NCI-H187 (cell line): ENCODE measurements around the gene KAT6B.
"Not testable (repeated sequence)": the region's sequence is repeated elsewhere in the genome, so short reads cannot be mapped to it uniquely, and the experiment has no call there.

Experiments used
- DNase-seq, 2 experiments: peaks; one replicate each; lab custom pipeline; 2025; lab: John Stamatoyannopoulos, UW

The KAT6B gene

DNA sequence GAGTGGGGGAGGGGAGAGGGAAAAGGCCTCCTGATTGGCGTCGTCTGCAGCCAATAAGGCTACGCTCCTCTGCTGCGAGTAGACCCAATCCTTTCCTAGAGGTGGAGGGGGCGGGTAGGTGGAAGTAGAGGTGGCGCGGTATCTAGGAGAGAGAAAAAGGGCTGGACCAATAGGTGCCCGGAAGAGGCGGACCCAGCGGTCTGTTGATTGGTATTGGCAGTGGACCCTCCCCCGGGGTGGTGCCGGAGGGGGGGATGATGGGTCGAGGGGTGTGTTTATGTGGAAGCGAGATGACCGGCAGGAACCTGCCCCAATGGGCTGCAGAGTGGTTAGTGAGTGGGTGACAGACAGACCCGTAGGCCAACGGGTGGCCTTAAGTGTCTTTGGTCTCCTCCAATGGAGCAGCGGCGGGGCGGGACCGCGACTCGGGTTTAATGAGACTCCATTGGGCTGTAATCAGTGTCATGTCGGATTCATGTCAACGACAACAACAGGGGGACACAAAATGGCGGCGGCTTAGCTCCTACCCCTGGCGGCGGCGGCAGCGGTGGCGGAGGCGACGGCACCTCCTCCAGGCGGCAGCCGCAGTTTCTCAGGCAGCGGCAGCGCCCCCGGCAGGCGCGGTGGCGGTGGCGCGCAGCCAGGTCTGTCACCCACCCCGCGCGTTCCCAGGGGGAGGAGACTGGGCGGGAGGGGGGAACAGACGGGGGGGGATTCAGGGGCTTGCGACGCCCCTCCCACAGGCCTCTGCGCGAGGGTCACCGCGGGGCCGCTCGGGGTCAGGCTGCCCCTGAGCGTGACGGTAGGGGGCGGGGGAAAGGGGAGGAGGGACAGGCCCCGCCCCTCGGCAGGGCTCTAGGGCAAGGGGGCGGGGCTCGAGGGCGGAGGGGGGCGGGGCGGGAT, at the start of gene KAT6B:
KAT6B (plus strand) TSS at position 459 of the 903 bp plus-strand sequence. CDS start 16,258 bp downstream, outside the sequence.
- DNase-seq = peak; percentile 97

DNA sequence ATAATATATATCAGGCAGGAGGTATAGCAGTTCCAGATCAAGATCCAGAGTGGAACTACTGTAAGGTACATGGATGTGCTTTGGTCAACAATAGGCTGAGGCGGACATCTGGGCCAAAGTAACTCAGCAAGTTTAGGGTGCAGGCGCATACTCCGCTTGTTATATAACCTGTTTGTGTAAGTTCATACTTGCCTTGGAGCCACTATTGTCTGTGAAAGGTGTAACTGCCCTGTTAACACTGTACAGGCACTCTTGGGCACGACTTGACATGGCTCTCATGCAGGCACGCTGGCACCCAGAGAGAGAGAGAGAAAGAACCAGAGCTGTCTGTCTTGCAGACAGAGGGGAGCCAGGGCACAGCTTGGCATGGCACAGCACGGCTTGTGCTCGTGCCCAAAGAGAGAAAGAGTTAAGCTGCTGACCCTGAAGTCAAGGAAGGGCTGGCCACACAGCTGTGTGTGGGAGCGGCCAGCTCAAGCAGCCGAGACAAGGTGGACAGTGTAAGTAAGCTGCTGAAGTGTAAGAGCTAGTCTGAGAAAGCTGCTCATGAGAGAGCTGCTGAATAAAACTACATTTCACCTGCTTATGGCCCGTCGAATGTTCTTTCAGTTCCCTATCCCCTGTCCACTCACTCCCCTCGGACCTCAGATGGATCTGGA, 47.8 kb upstream of the KAT6B start:
- no peak for DNase-seq

DNA sequence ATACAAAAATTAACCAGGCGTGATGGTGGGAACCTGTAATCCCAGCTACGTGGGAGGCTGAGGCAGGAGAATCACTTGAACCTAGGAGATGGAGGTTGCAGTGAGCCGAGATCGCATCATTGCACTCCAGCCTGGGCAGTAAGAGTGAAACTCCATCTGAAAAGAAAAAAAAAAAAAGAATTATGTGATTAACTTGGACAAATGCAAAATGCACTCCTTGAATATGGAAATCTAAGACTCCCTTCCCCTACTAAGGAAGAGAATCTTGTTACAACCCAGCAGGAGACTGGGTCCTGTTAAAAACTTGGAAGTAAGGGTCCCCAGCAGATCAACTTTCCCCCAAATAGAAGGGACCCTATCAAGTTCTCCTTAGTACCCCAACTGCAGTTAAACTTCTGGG, 44.5 kb upstream of the KAT6B start:
- not testable (repeated sequence) for DNase-seq

DNA sequence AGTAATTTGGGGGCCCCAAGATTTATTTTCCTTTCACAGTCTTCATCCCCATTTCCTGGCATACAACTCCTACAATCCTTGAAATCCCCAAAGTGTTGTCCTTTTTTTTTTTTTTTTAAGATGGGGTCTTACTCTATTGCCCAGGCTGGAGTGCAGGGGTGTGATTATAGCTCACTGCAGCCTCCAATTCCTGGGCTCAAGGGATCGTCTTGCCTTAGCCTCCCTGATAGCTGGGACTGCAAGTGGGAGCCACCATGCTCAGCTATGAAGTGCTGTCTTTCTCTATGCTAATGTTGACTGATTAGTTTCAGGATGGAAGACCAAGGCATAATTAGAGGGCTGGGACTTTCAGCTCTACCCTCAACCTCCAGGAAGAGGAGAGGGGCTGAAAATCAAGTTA, 41.9 kb upstream of the KAT6B start:
- DNase-seq = no peak

DNA sequence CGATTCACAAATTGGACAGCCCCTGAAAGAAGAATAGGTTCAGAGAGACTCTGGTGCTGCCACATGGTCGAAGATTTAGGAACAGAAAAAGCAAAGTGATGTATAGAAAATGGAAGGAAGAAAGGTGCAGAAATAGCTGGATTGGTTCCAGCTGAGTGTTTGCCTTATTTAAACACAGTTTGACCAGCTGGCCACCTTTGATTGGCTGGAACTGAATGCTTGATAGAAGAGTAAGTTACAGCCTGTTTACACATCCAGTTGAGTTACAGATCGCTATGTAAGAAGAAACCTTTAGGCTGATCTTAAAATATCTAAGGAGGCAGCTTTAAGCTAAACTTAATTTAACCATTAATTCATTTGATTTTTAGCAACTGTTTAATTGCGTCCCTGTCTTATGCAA, 40.3 kb upstream of the KAT6B start:
- DNase-seq = no peak

DNA sequence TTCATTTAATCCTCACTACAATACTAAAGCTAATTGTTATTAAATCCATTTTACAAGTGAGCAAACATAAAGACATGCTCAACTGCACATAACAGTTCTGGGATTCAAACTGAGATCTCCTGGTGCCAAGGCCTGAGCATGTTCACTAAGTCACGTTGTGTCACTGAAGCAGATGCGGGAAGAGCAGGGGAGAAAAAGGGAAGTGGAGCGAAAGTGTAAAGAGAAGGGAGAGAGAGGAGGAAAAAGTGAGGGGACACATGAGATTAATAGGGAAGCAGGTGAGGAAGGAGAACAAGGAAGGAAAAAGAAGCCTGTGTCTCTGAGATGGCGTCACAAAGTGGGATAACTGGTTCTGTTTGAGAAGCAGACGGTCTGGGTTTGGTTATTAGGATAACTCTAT, 38.9 kb upstream of the KAT6B start:
- no peak for DNase-seq

DNA sequence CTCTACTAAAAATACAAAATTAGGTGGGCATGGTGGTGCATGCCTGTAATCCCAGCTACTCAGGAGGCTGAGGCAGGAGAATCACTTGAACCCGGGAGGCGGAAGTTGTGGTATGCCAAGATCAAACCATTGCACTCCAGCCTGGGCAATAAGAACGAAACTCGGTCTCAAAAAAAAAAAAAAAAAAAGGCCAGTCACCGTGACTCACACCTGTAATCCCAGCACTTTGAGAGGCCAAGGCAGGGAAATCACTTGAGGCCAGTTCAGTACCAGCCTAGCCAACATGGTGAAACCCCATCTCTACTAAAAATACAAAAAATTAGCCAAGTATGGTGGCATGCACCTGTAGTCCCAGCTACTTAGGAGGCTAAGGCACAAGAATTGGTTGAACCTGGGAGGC, 34.4 kb upstream of the KAT6B start:
- DNase-seq = not testable (repeated sequence)

DNA sequence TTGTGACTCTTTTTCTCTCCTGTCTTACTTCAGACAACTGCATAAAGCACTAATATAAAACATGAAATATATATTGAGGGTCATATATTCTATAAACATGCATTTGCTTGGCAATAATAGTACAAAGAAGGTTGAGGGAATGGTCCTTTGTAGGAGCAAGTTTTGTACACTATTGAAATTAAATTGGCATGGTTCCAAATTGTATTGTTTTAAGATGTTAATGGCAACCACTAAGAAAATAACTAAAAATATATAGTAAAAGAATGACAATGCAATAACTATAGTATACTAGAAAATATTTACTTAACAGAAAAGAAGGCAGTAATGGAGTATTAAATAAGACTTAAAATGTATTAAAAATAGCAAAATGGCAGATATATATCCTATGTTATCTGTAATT, 33.7 kb upstream of the KAT6B start:
- DNase-seq = no peak

DNA sequence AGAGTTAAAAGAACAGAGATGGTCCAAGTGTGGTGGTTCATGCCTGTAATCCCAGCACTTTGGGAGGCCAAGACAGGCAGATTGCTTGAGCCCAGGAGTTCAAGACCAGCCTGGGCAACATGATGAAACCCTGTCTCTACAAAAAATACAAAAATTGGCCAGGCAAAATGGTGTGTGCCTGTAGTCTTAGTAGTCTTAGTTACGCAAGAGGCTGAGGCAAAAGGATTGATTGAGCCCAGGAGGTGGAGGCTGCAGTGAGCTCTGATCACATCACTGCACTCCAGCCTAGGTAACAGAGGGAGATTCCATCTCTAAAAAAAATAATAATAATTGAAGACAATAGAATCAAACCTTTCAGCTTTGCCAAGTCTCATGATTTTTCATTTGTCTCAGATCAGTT, 33.2 kb upstream of the KAT6B start:
- not testable (repeated sequence) for DNase-seq

DNA sequence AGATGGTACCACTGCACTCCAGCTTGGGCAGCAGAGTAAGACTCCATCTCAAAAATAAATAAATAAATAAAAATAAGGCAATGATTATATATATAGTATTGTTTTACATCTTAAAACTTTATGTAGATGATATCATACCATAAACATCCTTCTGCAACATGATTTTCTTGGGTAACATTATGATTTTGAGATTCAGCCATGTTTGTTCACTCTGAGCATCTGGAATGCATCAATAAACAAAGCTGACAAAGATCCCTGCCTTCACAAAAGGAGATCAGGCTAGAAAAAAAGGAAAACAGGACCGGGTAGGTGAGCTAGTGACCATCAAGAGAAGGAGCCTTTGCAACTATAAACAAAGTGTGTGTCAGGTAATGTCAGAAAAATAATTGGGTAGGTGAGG, 31.9 kb upstream of the KAT6B start:
- no peak for DNase-seq

DNA sequence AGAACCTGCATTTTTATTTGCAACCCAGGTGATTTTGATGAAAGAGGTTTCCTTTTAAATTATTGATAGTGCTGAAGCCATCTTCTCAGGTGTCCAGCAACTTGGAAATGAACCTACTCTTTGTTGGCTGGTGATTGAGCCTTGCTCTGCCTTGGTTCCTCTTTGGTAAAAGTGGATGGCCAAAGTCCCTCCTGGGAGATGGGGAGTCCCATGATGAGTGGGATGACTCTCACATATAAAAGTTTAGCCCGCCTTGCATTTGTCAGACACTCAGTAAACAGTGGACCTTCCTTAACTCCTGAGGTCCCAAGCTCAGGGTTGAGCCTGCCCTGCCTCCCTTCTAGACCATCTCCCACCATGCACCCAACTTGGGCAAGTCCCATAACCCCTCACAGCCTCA, 28.9 kb upstream of the KAT6B start:
- no peak for DNase-seq

DNA sequence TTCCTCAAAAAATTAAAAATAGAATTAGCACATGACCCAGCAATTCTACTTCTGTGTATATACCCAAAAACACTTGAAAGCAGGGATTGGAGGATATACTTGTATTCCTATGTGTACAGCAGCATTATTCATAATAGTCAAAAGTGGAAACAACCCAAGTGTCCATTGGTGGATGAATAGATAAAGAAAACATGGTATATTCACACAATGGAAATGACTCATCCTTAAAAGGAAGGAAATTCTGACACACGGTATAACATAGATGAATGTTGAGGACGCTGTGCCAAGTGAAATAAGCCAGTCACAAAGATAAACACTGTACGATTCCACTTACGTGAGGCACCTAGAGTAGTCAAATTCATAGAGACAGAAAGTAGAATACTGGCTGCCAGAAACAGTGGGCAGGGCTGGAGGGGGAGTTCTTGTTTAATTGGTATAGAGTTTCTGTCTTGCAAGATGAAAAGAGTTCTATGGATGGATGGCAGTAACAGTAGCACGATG, 26.6 kb upstream of the KAT6B start:
- DNase-seq = no peak

DNA sequence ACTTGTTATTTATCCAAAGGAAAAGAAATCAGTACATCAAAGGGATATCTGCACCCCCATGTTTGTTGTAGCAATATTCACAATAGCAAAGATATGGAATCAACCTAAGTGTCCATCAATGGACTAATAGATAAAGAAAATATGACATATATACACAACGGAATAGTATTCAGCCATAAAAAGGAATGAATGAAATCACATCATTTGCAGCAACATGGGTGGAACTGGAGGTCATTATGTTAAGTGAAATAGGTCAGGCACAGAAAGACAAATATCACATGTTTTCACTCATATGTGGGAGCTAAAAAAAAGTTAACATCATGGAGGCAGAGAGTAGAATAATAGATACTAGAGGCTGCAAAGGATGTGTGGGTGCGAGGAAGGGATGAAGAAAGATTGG, 25.0 kb upstream of the KAT6B start:
- no peak for DNase-seq

DNA sequence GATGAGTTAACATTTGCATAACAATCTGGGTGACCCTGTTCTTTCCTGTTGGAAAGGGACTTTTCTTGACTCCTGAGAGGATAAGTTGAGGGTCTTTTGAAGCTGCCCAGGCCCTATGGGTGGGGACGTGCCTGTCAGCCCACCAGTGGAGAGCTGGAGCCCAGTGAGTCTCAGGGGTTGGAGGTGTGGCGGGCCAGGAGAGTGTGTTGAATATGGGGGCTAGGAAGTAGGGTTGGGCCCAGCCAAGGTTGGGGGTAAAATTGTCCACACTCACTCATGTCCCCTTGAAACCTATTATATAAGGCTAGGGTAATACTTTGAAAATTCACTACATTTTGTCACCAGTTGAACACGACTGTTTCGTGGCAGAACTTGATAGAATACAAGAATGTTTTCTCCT, 17.9 kb upstream of the KAT6B start:
- no peak for DNase-seq

DNA sequence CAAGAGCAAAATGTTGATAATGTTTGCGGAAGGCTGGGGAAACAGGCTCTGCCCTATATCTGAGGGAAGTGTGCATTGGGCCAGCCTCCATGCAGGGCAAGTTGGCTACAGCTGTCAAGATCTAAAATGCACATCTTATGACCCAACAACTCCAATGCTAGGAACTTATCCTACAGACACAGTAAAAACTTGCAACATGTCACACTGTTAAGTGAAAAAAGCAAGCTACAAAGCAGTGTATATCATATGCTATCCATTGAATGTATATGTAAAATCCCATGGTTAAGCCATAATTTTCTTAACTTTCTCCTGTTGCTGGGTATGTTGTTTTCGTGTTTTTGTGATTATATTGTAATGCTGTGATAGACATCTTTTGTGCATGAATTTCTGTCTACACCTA, 16.3 kb upstream of the KAT6B start:
- no peak for DNase-seq

DNA sequence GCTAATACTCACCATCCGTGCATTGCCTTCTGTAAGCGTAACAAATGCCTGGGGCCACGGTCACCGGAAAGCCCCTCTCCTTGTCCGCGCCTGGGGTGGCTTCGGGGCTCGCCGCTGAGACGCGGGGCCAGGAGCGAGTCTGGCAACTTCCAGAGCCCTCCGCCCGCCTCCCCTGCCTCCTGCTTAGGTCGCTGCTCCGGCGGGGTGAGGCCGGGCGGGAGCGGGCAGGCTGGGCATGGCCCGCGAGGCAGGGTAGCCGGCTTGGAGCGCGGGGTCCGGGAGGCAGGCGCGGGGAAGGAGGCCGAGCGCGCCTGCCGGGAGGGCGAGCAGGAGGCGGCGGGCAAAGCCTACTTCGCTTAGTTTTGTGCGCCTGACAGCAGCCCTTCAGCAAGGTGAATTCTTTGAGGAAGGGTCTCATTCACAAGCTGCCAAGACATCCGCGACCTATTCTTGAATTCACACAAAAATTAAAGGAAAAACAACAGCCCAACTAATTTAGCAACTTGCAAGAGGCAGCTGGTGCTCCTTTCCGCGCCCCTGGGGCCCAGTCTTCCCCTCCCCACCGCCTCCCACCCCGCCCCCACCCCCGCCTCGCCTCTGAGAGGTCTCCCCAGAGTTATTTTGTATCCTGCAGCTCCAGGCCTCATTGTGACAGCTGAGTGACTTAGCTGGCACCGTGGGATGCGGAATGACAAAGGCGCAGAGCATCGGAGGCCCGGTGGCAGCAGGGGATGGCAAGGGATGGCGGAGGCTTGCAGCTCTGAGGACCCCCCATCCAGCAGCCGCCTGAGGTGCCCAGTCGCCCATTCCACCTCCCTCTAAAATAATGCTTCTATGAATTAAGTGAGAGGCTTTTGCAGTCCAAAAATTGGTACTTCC, 12.8 kb upstream of the KAT6B start:
- no peak for DNase-seq

DNA sequence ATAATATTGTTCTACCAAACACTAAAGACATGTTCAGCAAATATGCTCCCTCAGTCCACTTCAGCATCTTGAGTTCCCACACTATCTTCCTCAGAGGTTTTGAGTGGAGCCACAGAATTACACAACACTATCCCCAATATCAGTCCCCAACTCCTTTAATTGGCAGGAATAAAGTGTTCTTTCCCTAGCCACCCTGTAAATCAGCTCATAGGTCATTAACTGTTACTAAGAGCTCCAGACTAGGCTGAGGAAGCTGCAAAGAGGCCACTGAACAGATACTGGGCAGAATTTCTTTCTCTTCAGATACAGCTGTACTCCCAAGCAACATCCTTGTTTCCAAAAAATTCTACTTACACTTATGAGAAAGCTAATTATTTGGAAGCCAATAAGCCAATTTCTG, 11.6 kb upstream of the KAT6B start:
- DNase-seq = no peak

DNA sequence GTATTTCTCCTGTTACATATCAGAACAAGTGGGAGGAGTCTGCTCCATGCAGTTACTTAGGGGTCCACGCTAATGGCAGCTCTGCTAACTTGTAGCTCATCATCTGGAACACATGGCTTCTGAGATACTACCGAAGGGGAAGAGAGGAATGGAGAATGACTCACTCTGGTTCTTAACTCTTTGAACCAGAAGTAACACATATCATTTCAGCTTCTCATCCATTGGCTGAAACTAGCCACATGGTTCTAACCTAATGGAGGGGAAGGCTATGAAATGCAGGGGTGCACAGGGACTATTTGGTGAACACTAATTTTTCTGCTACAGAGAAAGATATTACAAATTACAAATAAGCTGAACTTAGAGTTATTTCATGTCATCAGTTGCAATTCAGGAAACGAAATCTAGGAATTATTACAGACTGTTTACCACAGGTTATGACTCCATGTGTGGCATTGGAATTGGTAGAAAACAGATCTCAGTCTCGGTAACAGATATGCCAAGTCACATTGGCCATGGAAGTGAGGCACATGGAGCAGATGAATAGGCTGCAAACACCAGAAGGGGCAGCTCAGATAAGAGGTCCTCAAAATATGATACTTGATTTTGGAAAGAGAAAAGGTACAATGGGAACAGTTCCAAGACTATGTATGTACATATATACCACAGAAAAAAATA, 9.4 kb upstream of the KAT6B start:
- DNase-seq = no peak

DNA sequence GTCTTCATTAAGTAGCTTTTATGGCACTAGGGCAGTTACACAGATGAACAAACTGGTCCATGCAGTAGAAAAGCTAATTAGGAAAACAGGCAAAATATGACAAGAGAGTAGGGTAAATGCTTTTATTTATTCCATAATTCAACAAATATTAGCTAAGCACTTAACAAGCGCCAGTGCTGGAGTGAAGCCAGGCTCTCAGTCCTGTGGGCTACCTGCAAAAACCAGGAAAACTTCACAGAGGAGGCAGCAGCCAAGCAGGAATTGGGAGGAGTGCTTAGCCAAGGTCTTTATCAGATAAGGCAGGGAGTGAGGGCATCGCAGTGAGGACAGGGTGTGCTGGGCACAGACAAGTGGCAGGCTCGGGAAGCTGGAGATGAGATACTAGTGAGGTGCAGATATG, 4.9 kb upstream of the KAT6B start:
- DNase-seq = no peak

DNA sequence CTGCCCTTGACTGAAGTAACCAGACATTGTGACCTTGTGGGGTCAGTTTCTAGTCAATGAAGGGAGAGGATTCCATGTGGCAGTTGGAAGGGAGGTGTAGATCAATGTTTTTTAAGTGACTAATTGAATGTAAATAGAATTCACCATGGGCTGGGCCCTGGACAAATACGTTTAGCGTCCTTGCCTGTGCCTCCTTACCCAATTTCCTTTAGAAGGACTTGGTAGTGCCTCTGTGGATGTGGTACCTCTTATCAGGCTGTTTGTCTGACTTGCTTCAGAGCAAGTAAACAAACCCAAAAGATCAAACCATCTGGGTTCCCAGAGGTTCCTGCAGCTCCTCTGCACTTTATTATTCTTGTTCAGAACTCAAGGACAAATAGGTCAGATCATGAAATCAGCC, 4.3 kb upstream of the KAT6B start:
- DNase-seq = no peak

DNA sequence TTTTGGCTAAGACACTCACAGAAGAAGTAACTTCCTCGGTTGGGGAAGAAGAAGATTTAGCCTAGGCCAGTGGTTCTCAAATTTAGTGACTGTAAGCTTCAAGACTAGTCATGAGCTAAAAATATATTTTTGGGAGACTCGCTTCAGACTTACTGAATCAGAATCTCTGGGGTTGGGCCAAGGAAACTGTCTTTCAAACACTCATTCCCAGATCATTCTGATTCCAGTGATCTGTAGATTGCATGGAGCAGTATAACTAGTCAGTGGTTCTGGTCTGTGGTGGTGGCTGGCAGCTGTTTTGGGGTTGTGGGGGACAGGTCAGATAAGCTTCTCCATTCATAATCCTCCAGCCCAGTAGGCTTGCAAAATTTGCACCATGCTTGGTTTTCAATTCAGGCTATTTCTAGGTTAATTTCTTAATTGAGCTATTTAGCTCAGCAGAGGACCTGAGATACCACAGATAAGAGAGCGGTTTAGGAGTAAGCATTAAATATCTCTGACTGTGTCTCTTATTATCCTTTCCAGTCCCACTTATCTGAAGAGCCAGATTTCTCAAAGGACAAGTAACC, 3.8 kb upstream of the KAT6B start:
- no peak for DNase-seq
